Esophagus squamous epithelium (tissue), 5 donors: ENCODE data around the gene ZCCHC9. TPM values are rescaled to one million over a fixed set of nuclear protein-coding genes. Genes with fewer than 3 reads are reported as not detected.
A peak's percentile ranks its signal among the peaks of the same experiment; 100 is the strongest.

Source experiments
- DNase-seq: peaks from one replicate; lab custom pipeline; 2025; lab: John Stamatoyannopoulos, UW
- H3K27ac ChIP-seq, 4 donors: fragments of 200-600 bp; sonication (generic); one replicate each; pipeline ENCODE4 v1.5.1; 2016 to 2019; ENCODE audit warnings: mild to moderate bottlenecking in 1 of 4
- H3K27me3 ChIP-seq, 4 donors: fragments of 200-600 bp; sonication (generic); 1 replicate in 3 of 4; 2 replicates in 1 of 4; pipeline versions ENCODE4 v1.5.1 to v1.6.0; 2017 to 2021; ENCODE audit warnings: antibody characterized with exemption in 1 of 4
- H3K36me3 ChIP-seq, 3 donors: fragments of 200-600 bp; sonication (generic); one replicate each; pipeline ENCODE4 v1.5.1; 2016 to 2019
- H3K4me1 ChIP-seq, 3 donors: fragments of 200-600 bp; sonication (generic); one replicate each; pipeline ENCODE4 v1.5.1; 2017 to 2019
- H3K4me3 ChIP-seq, 4 donors: fragments of 200-600 bp; sonication (generic); 1 replicate in 3 of 4; 2 replicates in 1 of 4; pipeline ENCODE4 v1.5.1; 2016 to 2019; ENCODE audit warnings: mild to moderate bottlenecking in 2 of 4, moderate library complexity in 1 of 4
- H3K9me3 ChIP-seq, 3 donors: fragments of 200-600 bp; sonication (generic); one replicate each; pipeline ENCODE4 v1.5.1; 2016 to 2019
- CTCF ChIP-seq, 6 experiments: fragments of 450-650 bp in 4 of 6; fragments of 200-600 bp in 2 of 6; sonication (generic) in 2 of 6; IDR thresholded peaks; one replicate each; pipeline ENCODE4 v1.5.1; 2016 to 2019; ENCODE audit warnings: antibody characterized with exemption in 6 of 6, mild to moderate bottlenecking in 4 of 6, moderate library complexity in 4 of 6
- POLR2A ChIP-seq, 4 donors: fragments of 450-650 bp; IDR thresholded peaks; one replicate each; pipeline ENCODE4 v1.6.1; 2017; ENCODE audit warnings: antibody characterized with exemption in 4 of 4, mild to moderate bottlenecking in 4 of 4, moderate library complexity in 3 of 4
- WGBS, 2 donors: methylation state at CpG; one replicate each; pipeline ENCODE4 v1.1.5; 2018; 5-methylcytosine and 5-hydroxymethylcytosine counted together
- intact Hi-C: fragments of 100-400 bp; cut with DNase I; formaldehyde crosslinking; loops from one replicate; pipeline ENCODE4 v1.15.0; 2022
- total RNA-seq, 4 donors: library from RNA; depleted of rRNA; stranded (reverse); fragments of >200 nt; gene quantifications; one replicate each; pipeline ENCODE4 v1.1.0, GENCODE V29; 2016
- donor health status: DM: yes; HTN: yes; CAD: no.

Gene ZCCHC9
- total RNA-seq, 4 donors from 2014 or later, result 18.3 to 23.6 (median 19.6) TPM

- H3K36me3 ChIP-seq, result no peaks in the 10 kb centered on the region
- 62 to 85% methylated on average over 2 of the region's 2 CpGs for WGBS, 2 donors
- H3K4me3 ChIP-seq, result no peak overlapping the region
- H3K27ac ChIP-seq, result no peak overlapping the region
- H3K9me3 ChIP-seq, result no peaks in the 10 kb centered on the region
- intact Hi-C loops, result no loop called here
- no peaks in the 10 kb centered on the region for H3K27me3 ChIP-seq
- peaks cover 0 to 5% (median 0%) of the 10 kb centered on the region in 3 donors for H3K4me1 ChIP-seq
- no peak for DNase-seq
- TF ChIP-seq POLR2A (IDR thresholded peaks at IDR 0.05) (no peak), CTCF (IDR thresholded peaks at IDR 0.05) (no peak)
Measured at GRCh38 chr5:81354093-81354492, 52.7 kb downstream of the ZCCHC9 start.

- Histone ChIP-seq H3K9me3 (no peaks in the 10 kb centered on the region), H3K36me3 (no peaks in the 10 kb centered on the region), H3K4me3 (no peak overlapping the region), H3K27me3 (no peaks in the 10 kb centered on the region), H3K4me1 (peaks cover 0 to 12% (median 0%) of the 10 kb centered on the region in 3 donors), H3K27ac (no peak overlapping the region)
- intact Hi-C loops, result no loop called here
- no peak for DNase-seq
- WGBS, 2 donors, result 78 to 80% methylated on average over 11 of the region's 11 CpGs
- no peak for TF ChIP-seq POLR2A (IDR thresholded peaks at IDR 0.05)
- TF ChIP-seq CTCF (IDR thresholded peaks at IDR 0.05), result no peak
Measured at GRCh38 chr5:81355291-81356251, 54.2 kb downstream of the ZCCHC9 start.

- Histone ChIP-seq H3K27me3 (no peaks in the 10 kb centered on the region), H3K4me3 (no peak overlapping the region), H3K36me3 (no peaks in the 10 kb centered on the region), H3K9me3 (no peaks in the 10 kb centered on the region), H3K4me1 (peaks cover 0 to 21% (median 6%) of the 10 kb centered on the region in 3 donors), H3K27ac (peak overlapping the region in 1 of 4 donors; percentile 7)
- DNase-seq, result no peak
- 15 to 32% methylated on average over 3 to 4 of the region's 5 CpGs for WGBS, 2 donors
- TF ChIP-seq CTCF (IDR thresholded peaks at IDR 0.05) (no peak), POLR2A (IDR thresholded peaks at IDR 0.05) (no peak)
- intact Hi-C loops, result no loop called here
Measured at GRCh38 chr5:81359108-81359507, 57.7 kb downstream of the ZCCHC9 start.

DNA sequence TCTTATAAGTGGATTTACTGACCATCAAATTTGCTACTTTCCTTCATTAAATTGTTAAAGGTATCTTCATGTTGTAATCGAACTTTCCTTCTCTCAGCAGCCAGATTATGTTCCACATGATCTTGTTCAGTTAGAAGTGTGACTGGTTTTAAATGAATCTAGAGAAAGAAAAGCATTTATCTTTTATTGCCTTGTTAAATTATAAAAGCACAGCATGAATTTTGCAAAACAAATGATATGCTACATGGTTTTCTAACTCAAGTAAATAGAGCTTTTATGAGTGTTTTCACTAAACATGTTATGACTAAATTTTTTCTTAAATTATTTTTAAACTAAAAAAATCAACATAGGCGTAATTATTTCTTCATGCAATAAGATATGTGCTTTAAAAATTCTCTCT lies 58.5 kb downstream of the ZCCHC9 start:
- no peaks in the 10 kb centered on the region for H3K36me3 ChIP-seq
- no peak for DNase-seq
- intact Hi-C loops, result no loop called here

More for the DNA sequence above, 58.5 kb downstream of the ZCCHC9 start:
- Histone ChIP-seq H3K4me3 (no peak overlapping the region), H3K27me3 (no peaks in the 10 kb centered on the region), H3K4me1 (peaks cover 0 to 21% (median 6%) of the 10 kb centered on the region in 3 donors), H3K27ac (peak overlapping the region in 1 of 4 donors; percentile 7), H3K9me3 (no peaks in the 10 kb centered on the region)
- WGBS, 2 donors, result 71 to 72% methylated on average over 2 of the region's 2 CpGs
- TF ChIP-seq POLR2A (IDR thresholded peaks at IDR 0.05) (no peak), CTCF (IDR thresholded peaks at IDR 0.05) (no peak)
